Caco-2 (cell line): ENCODE measurements around the gene TMEM222. TPM values are rescaled to one million over a fixed set of nuclear protein-coding genes. Genes with fewer than 3 reads are reported as not detected.

Experiments
- BruUV-seq: library from RNA; stranded (reverse); fragments of 400-500 nt; replicated peaks from 2 replicates; lab custom pipeline; 2021; lab: Mats Ljungman, UMichigan
- CTCF ChIA-PET: fragments of 300-600 bp; sonication (Branson Sonifier 250); formaldehyde crosslinking; loops from one replicate; lab custom pipeline; 2022; ENCODE audit warnings: antibody characterized with exemption; lab: Charles Lee
- POLR2A ChIA-PET: fragments of 300-600 bp; sonication (Branson Sonifier 250); formaldehyde crosslinking; loops from one replicate; lab custom pipeline; 2022; ENCODE audit warnings: antibody characterized with exemption; lab: Charles Lee
- DNase-seq, 2 experiments: peaks; one replicate each; pipeline versions ENCODE4 v3.0.0 to v3.0.0-alpha.2; 2020 to 2022
- H3K27me3 ChIP-seq: replicated peaks from 2 replicates; pipeline ENCODE4 v1.6.0; 2011; ENCODE audit warnings: low read length; ENCODE audit not compliant: control insufficient read depth, insufficient read depth
- H3K36me3 ChIP-seq: 2 replicates; pipeline ENCODE4 v1.5.1; 2011; ENCODE audit warnings: low read length; ENCODE audit not compliant: control insufficient read depth, insufficient read depth
- H3K4me1 ChIP-seq: fragments of 250-450 bp; sonication (Bioruptor Pico); 2 replicates; pipeline ENCODE4 v1.5.1; 2020; ENCODE audit warnings: mild to moderate bottlenecking
- H3K4me3 ChIP-seq: 2 replicates; pipeline ENCODE4 v1.5.1; 2011; ENCODE audit warnings: low read depth, mild to moderate bottlenecking, control low read depth, low read length
- H3K9me3 ChIP-seq: fragments of 250-450 bp; sonication (Bioruptor Pico); 2 replicates; pipeline ENCODE4 v1.5.1; 2020; ENCODE audit warnings: mild to moderate bottlenecking, moderate library complexity
- H3K27ac Mint-ChIP-seq: one replicate; pipeline ENCODE4 v1.8.0; 2022; ENCODE audit warnings: mixed read lengths; ENCODE audit not compliant: unreplicated experiment
- H3K27me3 Mint-ChIP-seq: one replicate; pipeline ENCODE4 v1.8.0; 2022; ENCODE audit warnings: mixed read lengths; ENCODE audit not compliant: insufficient read depth, unreplicated experiment
- H3K36me3 Mint-ChIP-seq: one replicate; pipeline ENCODE4 v1.8.0; 2022; ENCODE audit warnings: mild to moderate bottlenecking, mixed read lengths; ENCODE audit not compliant: insufficient read depth, unreplicated experiment
- H3K4me1 Mint-ChIP-seq: one replicate; pipeline ENCODE4 v1.8.0; 2022; ENCODE audit warnings: low read depth, mixed read lengths; ENCODE audit not compliant: unreplicated experiment
- H3K4me3 Mint-ChIP-seq: one replicate; pipeline ENCODE4 v1.8.0; 2022; ENCODE audit warnings: mild to moderate bottlenecking, moderate library complexity, mixed read lengths; ENCODE audit not compliant: unreplicated experiment
- H3K9me3 Mint-ChIP-seq: one replicate; pipeline ENCODE4 v1.8.0; 2022; ENCODE audit warnings: mixed read lengths; ENCODE audit not compliant: unreplicated experiment
- CTCF ChIP-seq, 2 experiments: fragments of 200-600 bp in 1 of 2; IDR thresholded peaks; 1 replicate in 1 of 2; 2 replicates in 1 of 2; pipeline versions ENCODE4 v1.5.1 to v1.8.0; 2011 to 2022; ENCODE audit warnings: antibody characterized with exemption in 1 of 2, control low read depth in 1 of 2, inconsistent platforms in 1 of 2, low read depth in 1 of 2, low read length in 1 of 2, mild to moderate bottlenecking in 1 of 2, moderate library complexity in 1 of 2; ENCODE audit not compliant: insufficient read depth in 1 of 2, severe bottlenecking in 1 of 2, unreplicated experiment in 1 of 2
- intact Hi-C: fragments of 100-400 bp; cut with micrococcal nuclease; formaldehyde crosslinking; loops from one replicate; pipeline ENCODE4 v1.10.0; 2022; ENCODE audit not compliant: unreplicated experiment
- total RNA-seq: library from RNA; stranded (reverse); gene quantifications from 2 replicates; pipeline ENCODE4 v1.2.3, GENCODE V29; 2022

Gene TMEM222
- total RNA-seq, 1 experiment from 2014 or later: 32.3 TPM

GRCh38 chr1:27343639-27344025 lies 21.7 kb downstream of the TMEM222 start:
- peaks cover 35% of the 10 kb centered on the region for H3K4me1 Mint-ChIP-seq
- H3K27me3 Mint-ChIP-seq: no peaks in the 10 kb centered on the region
- H3K9me3 Mint-ChIP-seq: no peaks in the 10 kb centered on the region
- DNase-seq: no peak
- H3K27ac Mint-ChIP-seq: peak overlapping the region; percentile 39
- peak overlapping the region; percentile 71 for H3K4me3 Mint-ChIP-seq
- Histone ChIP-seq H3K9me3 (no peaks in the 10 kb centered on the region), H3K4me3 (no peak overlapping the region), H3K4me1 (peaks cover 26% of the 10 kb centered on the region), H3K36me3 (no peaks in the 10 kb centered on the region), H3K27me3 (no peaks in the 10 kb centered on the region)
- intact Hi-C loops: no loop called here
- H3K36me3 Mint-ChIP-seq: peaks cover 32% of the 10 kb centered on the region
- ChIA-PET CTCF (no interaction called here), POLR2A (interaction anchor here (1.2 kb wide), 1 partner anchor 8 kb away, joined by 3 read pairs; no protein-coding TSS in a partner anchor)
- no peak for TF ChIP-seq CTCF (IDR thresholded peaks at IDR 0.05; ENCODE audit: insufficient read depth in 1 of 2, low read depth in 1 of 2, low read length in 1 of 2, severe bottlenecking in 1 of 2, unreplicated experiment in 1 of 2)
- BruUV-seq: no TSS peak

- H3K36me3 ChIP-seq: no peaks in the 10 kb centered on the region
- Mint-ChIP-seq H3K27ac (no peak overlapping the region), H3K36me3 (peaks cover 40% of the 10 kb centered on the region), H3K9me3 (no peaks in the 10 kb centered on the region), H3K4me3 (no peak overlapping the region), H3K4me1 (peaks cover 23% of the 10 kb centered on the region), H3K27me3 (no peaks in the 10 kb centered on the region)
- no peak overlapping the region for H3K4me3 ChIP-seq
- intact Hi-C loops: no loop called here
- H3K9me3 ChIP-seq: no peaks in the 10 kb centered on the region
- DNase-seq: no peak
- ChIA-PET POLR2A (no interaction called here), CTCF (interaction anchor here (1.2 kb wide), 1 partner anchor 13 kb away, joined by 4 read pairs; no protein-coding TSS in a partner anchor)
- H3K4me1 ChIP-seq: peaks cover 30% of the 10 kb centered on the region
- H3K27me3 ChIP-seq: no peaks in the 10 kb centered on the region
- BruUV-seq: no TSS peak
- no peak for TF ChIP-seq CTCF (IDR thresholded peaks at IDR 0.05; ENCODE audit: insufficient read depth in 1 of 2, low read depth in 1 of 2, low read length in 1 of 2, severe bottlenecking in 1 of 2, unreplicated experiment in 1 of 2)
Measured at GRCh38 chr1:27345272-27345671, 23.3 kb downstream of the TMEM222 start.

GRCh38 chr1:27346357-27346756 lies 24.4 kb downstream of the TMEM222 start:
- BruUV-seq: no TSS peak
- Histone ChIP-seq H3K4me3 (no peak overlapping the region), H3K27me3 (no peaks in the 10 kb centered on the region), H3K4me1 (peaks cover 23% of the 10 kb centered on the region), H3K36me3 (no peaks in the 10 kb centered on the region), H3K9me3 (no peaks in the 10 kb centered on the region)
- H3K36me3 Mint-ChIP-seq: peaks cover 48% of the 10 kb centered on the region
- H3K27me3 Mint-ChIP-seq: no peaks in the 10 kb centered on the region
- H3K27ac Mint-ChIP-seq: no peak overlapping the region
- CTCF ChIA-PET: no interaction called here
- POLR2A ChIA-PET: no interaction called here
- TF ChIP-seq CTCF (IDR thresholded peaks at IDR 0.05; ENCODE audit: insufficient read depth in 1 of 2, low read depth in 1 of 2, low read length in 1 of 2, severe bottlenecking in 1 of 2, unreplicated experiment in 1 of 2): no peak
- H3K4me1 Mint-ChIP-seq: peaks cover 23% of the 10 kb centered on the region
- H3K9me3 Mint-ChIP-seq: no peaks in the 10 kb centered on the region
- intact Hi-C loops: no loop called here
- DNase-seq: no peak
- no peak overlapping the region for H3K4me3 Mint-ChIP-seq
